HG03159 (cell line): Measurements from ENCODE around the gene ZDHHC17.

ENCODE experiments used
- ATAC-seq: cut with Tn5 transposase; IDR thresholded peaks from one replicate; pipeline ENCODE4 v1.9.1; 2021; ENCODE audit warnings: mild to moderate bottlenecking, moderate library complexity; ENCODE audit not compliant: unreplicated experiment

ZDHHC17 gene

DNA sequence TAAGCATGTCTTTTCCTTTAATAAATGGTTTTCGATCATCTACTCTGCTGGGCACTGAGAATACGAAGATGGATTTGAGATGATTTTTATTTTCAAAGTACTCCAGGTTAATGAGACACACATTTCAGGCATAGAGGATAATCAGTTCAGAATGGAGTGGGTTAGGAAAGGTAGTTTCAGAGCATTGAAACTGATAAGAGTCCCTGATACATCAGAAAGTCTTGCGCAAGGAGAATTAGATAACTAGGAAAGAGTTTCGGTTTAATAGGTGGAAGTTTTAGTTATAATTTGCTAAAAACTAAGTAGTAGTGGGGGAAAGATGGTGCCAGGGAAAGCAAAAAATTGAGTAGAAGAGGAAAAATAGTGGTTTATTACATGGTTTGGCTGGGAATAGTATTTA lies 50.1 kb downstream of the ZDHHC17 start:
- ATAC-seq: no peak

- no peak for ATAC-seq
These were observed 57.1 kb downstream of the ZDHHC17 start for GRCh38 chr12:76820888-76821482.

DNA sequence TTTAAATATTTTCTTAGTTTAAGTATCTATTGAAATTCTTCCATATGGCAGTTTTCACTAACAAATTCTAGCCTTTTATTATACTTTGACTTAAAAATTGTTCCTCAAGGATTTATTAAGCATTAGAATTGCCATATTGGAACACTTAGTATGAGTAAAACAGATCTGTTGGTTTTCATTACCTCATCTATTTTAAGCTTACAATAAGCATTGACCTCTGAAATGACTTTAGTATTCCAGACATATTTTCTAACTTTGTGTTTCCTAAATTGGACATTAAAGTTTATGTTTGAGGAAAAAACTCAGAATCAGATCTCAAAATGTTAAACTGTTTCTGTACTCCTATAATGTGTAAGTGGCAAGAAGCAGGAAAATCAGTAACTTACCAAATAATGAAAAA lies 66.5 kb downstream of the ZDHHC17 start:
- no peak for ATAC-seq

GRCh38 chr12:76836633-76837032 lies 72.7 kb downstream of the ZDHHC17 start:
- ATAC-seq: no peak

- no peak for ATAC-seq
These were observed 83.3 kb downstream of the ZDHHC17 start for GRCh38 chr12:76847260-76847659.

- no peak for ATAC-seq
These were observed 84.2 kb downstream of the ZDHHC17 start for GRCh38 chr12:76848132-76848531.

GRCh38 chr12:76852106-76852505 lies 88.2 kb downstream of the ZDHHC17 start:
- no peak for ATAC-seq

DNA sequence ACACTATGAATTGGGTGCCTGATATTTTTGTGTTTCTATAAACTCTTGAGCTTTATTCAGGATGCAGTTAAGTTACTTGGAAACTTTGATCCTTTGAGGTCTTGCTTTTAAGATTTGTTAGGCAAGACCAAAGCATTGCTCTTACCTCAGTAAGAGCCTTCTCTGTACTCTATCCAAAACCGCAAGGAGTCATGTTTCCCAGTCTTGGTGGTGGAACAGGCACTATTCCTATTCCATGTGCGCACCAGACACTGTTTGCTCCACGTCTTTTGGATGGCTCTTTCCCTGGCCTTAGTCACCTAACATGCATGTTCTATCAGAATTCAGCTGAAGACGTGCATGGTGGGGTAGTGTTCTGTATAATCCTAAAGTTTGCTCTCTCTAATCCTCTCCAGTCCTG lies 91.4 kb downstream of the ZDHHC17 start:
- ATAC-seq: no peak

- ATAC-seq: no peak
These were observed 92.2 kb downstream of the ZDHHC17 start for GRCh38 chr12:76856018-76856644.

DNA sequence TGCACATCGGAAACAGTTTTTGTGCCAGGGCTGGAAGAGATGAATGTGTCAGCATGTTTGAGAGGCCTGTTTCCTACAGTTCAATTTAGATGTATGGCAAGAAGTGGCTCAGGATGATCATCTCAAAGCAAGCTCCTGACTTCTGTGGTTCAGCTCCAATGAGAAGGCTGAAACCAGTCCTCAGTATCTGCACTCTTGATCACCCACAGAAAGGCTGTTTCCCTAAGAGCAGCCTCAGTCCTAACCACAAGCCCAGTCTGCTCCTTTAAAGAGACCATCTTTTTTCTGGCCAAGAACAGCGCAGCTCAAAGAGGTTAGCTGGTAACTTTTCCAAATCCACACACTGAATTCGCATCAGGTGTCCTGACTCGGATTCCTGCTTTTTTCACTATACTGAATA lies 95.7 kb downstream of the ZDHHC17 start:
- no peak for ATAC-seq

- no peak for ATAC-seq
These were observed 96.3 kb downstream of the ZDHHC17 start for GRCh38 chr12:76860256-76860655.

- ATAC-seq: no peak
These were observed 99.2 kb downstream of the ZDHHC17 start for GRCh38 chr12:76863005-76863670.

GRCh38 chr12:76863837-76864236 lies 99.9 kb downstream of the ZDHHC17 start:
- no peak for ATAC-seq

DNA sequence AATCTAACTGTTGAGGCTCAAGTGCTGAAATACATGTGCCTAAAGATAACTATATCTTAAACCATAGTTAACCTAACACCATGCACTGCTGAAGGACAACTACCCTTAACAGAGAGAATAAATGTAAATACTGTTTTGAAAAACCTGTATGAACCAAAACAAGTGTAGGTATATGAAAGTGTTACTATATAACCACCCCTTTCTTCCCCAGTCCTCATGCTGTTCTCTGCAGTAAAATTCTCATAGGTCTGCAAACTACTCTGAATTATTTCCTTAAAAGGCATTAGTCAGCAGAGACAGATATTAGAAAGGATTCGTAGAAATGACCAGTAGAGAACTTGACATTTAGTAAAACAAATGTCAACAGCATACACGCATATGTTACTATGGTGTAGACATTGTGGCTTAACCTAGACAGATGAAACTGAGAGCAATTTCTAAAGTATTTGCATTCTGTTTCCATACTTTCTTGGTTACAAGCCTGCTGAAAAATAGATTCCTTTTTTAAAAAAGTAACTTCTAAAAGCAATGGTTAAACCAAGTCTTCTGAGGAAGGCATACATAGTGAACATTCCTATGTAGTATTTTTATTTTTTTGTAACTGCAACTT lies 101.0 kb downstream of the ZDHHC17 start:
- peak; percentile 83 for ATAC-seq

DNA sequence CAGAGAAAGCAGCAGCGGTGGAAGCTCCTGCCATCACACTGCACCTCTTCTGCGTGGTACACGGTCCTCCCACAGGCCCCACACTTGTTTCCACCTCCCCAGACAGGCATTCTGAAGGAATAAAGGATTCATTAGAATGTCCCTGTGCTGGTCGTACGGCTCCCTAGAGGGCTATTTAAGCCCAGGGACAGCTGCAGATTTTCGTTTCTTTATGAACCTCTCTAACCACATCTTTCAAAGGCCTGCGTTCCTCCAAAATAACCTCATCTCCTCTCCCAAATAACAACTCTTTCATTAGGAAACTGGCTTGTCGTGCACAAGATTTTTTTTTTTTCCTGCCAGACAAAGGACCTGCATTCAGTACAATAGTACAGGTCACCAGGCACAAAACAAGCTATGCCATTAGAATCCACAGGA lies 102.2 kb downstream of the ZDHHC17 start:
- ATAC-seq: no peak

DNA sequence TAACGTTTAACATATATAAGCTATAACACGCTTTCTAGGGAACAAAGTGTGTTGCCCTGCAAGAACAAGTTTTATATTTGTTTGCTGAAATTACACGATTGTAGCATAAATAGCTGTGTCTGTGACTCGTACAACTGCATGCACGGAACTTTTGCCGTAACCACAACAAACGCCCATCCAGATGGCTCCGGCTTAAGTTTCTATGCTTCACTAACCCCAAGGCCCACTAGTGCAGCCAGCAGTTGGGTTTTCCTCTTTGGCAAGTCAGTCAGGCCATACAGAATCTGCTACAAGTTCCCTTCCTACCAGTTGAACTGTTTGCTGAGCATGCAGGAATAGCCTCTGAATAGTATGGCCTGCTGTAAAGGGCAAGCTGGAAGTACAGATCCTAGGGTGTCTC lies 102.8 kb downstream of the ZDHHC17 start:
- ATAC-seq: peak; percentile 48

DNA sequence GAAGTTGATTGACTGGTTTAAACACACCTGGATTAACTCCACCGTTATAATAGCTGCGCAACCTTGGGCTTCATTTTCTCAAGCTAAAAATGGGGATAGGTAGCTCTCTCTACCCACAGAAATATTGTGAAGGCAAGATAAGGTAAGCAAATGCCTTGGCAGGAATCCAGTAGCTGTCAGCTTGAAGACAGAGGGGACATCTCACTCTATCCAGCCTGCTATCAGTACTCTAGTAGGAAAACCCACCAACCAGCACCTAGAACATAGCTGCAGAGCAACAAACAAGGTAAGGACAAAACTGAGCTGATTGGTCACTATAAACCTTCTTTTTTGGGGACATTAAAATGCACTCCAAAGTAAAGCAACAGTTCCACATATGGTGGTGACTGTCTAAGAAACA lies 107.2 kb downstream of the ZDHHC17 start:
- ATAC-seq: no peak

- no peak for ATAC-seq
These were observed 107.8 kb downstream of the ZDHHC17 start for GRCh38 chr12:76871742-76872141.

- no peak for ATAC-seq
These were observed 108.5 kb downstream of the ZDHHC17 start for GRCh38 chr12:76872415-76872814.

DNA sequence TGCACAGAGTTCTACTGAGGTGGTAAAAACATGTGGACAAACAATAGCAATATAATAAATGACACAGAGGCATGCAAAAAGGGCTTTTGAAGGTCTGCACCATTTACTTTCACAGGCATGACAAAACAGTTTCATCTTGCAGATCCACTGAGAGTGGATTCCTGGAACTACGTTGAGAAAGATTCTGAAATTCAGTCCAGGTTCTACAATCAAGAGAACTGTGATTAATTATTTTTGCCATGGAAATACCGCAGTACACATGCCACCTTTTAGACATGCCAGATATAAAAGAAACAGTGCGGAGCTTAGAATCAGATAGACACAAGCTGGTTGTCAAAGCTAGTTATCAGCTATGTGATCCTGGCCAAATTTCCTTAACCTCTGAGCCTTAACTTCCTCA lies 110.1 kb downstream of the ZDHHC17 start:
- ATAC-seq: no peak

DNA sequence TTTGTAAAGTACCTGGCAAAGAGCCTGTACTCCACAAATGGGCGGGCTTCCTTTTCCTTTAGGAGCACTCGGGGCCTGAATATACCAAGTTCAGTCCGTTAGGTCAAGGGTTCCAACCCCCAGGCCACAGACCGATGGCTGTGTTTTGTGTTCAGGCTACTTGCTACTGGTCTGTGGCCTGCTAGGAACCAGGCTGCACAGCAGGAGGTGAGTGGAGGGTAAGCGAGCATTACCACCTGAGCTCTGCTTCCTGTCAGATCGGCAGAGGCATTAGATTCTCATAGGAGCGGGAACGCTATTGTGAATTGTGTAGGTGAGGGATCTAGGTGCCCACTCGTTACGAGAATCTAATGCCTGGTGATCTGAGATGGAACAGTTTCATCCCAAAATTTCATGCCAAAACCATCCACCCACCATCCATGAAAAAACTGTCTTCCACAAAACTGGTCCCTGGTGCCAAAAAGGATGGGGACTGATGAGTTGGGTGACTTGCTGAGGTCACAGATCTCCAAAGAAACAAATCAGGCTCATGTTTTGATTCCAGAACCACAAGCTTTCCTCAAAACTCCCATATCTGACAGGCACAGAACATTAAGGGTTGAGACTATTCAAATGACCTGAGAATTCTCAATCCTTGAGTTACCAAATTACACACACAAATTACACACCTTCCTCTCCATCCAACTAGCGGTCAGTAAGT lies 110.7 kb downstream of the ZDHHC17 start:
- ATAC-seq: no peak
